ENCODE data around the gene PON3. TPM values are rescaled to one million over a fixed set of nuclear protein-coding genes. Genes with fewer than 3 reads are reported as not detected.

Gene PON3
- total RNA-seq: under 0.01 TPM in 1 of 2 replicates, not detected in the other

- no peak for DNase-seq (ENCODE audit: low read depth in 2 of 2)
These were observed at the start of gene PON3 for GRCh38 chr7:95396136-95397032. Gene PON3 (minus strand): TSS chr7:95396375. CDS start chr7:95396350, 25 bp downstream.

GRCh38 chr7:95444796-95445195 lies 48.6 kb upstream of the PON3 start:
- DNase-seq (ENCODE audit: low read depth in 2 of 2): no peak

GRCh38 chr7:95441042-95441823 lies 45.1 kb upstream of the PON3 start:
- DNase-seq (ENCODE audit: low read depth in 2 of 2): no peak

- DNase-seq (ENCODE audit: low read depth in 2 of 2): no peak
These were observed 44.3 kb upstream of the PON3 start for GRCh38 chr7:95440394-95441038.

- DNase-seq (ENCODE audit: low read depth in 2 of 2): peak in 1 of 2 donors; percentile 7
These were observed 40.2 kb upstream of the PON3 start for GRCh38 chr7:95436407-95436806.

- no peak for DNase-seq (ENCODE audit: low read depth in 2 of 2)
These were observed 39.2 kb upstream of the PON3 start for GRCh38 chr7:95435422-95435780.

GRCh38 chr7:95434557-95435421 lies 38.6 kb upstream of the PON3 start, which contains the start of gene PON2:
Gene PON2 (minus strand): TSS chr7:95435028. CDS start chr7:95434951, 77 bp downstream.
- DNase-seq (ENCODE audit: low read depth in 2 of 2): peak; percentile 82 to 88

- DNase-seq (ENCODE audit: low read depth in 2 of 2): peak in 1 of 2 donors; percentile 5
These were observed 37.9 kb upstream of the PON3 start for GRCh38 chr7:95433952-95434556.

GRCh38 chr7:95433129-95433528 lies 37.0 kb upstream of the PON3 start:
- no peak for DNase-seq (ENCODE audit: low read depth in 2 of 2)

GRCh38 chr7:95432606-95433005 lies 36.4 kb upstream of the PON3 start:
- peak in 1 of 2 donors; percentile 60 for DNase-seq (ENCODE audit: low read depth in 2 of 2)

GRCh38 chr7:95430864-95431263 lies 34.7 kb upstream of the PON3 start:
- peak; percentile 7 to 23 for DNase-seq (ENCODE audit: low read depth in 2 of 2)

GRCh38 chr7:95429241-95429990 lies 33.2 kb upstream of the PON3 start:
- no peak for DNase-seq (ENCODE audit: low read depth in 2 of 2)

- no peak for DNase-seq (ENCODE audit: low read depth in 2 of 2)
These were observed 31.8 kb upstream of the PON3 start for GRCh38 chr7:95427914-95428516.

GRCh38 chr7:95427166-95427565 lies 31.0 kb upstream of the PON3 start:
- no peak for DNase-seq (ENCODE audit: low read depth in 2 of 2)

- DNase-seq (ENCODE audit: low read depth in 2 of 2): no peak
These were observed 29.5 kb upstream of the PON3 start for GRCh38 chr7:95425694-95426093.

GRCh38 chr7:95424716-95425115 lies 28.5 kb upstream of the PON3 start:
- no peak for DNase-seq (ENCODE audit: low read depth in 2 of 2)

- no peak for DNase-seq (ENCODE audit: low read depth in 2 of 2)
These were observed 25.8 kb upstream of the PON3 start for GRCh38 chr7:95421847-95422444.

GRCh38 chr7:95421000-95421846 lies 25.0 kb upstream of the PON3 start:
- peak in 1 of 2 donors; percentile 30 for DNase-seq (ENCODE audit: low read depth in 2 of 2)
